ENCODE results near the gene TMEM44.
"Not testable (repeated sequence)": the region's sequence is repeated elsewhere in the genome, so short reads cannot be mapped to it uniquely, and the experiment has no call there.

The TMEM44 gene

DNA sequence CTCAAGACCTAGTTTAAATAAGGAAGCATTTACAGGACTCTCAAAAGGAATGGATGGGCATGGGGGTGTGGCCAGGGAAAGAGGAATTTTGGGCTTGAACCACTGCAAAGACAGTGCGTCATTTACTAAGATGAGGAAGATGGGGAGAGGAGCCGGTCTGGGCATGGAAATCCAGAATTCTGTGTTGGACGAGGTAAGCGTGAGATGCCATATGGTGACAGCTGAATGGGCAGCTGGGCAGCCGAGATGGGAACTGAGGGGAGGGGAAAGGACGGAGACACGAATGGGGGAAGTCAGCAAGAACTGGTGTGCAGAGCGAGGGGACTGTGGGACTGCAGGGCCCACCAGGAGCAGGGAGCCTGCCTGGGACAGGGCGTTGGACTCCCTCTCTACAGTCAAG is 24.2 kb downstream of the TMEM44 start:
- no peak for DNase-seq

DNA sequence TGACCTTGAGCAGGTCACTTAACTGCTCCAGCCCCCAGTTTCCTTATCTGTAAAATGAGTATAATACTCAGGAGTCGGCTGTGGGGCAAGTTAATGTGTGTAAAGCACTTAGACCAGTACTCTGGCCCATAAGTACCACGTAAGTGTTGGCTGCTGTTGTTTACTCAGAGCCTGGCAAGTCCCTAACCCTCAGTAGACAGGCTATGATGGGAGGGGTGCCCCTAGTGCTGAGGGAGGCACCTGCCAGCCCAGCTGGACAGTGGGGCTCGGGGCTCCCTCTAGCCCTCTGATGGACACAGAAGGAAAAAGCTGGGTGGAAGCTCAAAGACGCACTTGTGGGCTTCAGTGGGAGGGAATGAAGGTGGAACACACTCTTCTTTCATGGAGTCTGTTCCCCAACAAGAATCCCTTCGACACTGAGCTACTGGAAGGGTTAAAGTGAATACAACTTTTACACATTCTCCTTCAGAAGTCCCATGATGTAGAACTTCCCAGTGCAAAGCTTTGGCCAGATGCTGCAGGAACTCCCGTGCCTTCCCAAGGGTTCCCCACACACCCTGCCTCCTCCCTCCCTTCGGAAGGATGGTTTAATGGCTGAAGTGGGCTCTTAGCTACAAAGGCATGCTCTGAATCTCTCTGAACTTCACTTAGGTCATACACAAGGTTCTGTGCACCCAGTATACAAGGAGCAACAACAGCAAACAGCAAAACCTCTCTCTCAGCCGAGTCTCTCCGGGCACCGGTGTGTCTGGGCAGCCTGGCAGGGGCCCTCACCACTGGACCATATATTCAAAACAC is 25.4 kb downstream of the TMEM44 start:
- no peak for DNase-seq

DNA sequence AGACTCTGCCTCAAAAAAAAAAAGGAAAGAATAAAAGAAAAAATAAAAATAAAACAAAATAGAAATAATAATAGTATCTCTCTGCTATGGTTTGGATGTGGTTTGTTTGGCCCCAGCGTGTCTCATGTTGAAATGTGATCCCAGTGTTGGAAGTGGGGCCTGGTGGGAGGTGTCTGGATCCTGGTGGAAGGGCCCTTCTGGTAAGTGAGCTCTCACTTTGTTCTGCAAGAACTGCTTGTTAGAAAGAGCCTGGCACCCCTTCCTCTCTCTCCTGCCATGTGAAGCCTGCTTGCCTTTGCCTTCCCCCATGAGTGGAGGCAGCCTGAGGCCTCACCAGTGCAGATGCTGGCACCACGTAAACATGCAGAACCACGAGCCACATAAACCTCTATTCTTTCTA is 26.3 kb downstream of the TMEM44 start:
- DNase-seq = no peak

DNA sequence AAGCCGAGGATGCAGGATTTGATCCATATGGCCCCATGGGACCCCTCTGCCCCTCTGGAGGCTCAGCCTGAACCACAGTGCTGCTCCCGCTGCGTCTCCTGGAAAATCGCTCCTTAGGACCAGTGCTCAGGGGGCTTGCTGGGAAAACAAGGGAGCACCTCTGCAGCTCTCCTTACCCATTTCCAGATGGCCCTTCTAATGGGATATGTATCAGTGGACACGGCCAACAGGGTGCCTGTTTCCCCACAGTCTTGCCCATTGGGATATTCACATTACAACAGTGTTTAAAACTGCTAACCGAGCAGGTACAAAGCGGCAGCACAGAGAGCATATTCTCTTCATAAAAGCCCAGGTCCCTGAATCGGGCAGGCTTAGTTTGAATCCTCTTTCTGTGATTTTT is 27.1 kb downstream of the TMEM44 start:
- no peak for DNase-seq

- DNase-seq = not testable (repeated sequence)
Observed at GRCh38 chr3:194605314-194605713, 27.9 kb downstream of the TMEM44 start.

- no peak for DNase-seq
Observed at GRCh38 chr3:194604837-194605236, 28.4 kb downstream of the TMEM44 start.

GRCh38 chr3:194604126-194604525 is 29.1 kb downstream of the TMEM44 start:
- DNase-seq = no peak

- DNase-seq = no peak
Observed at GRCh38 chr3:194602669-194603171, 30.5 kb downstream of the TMEM44 start.

GRCh38 chr3:194598771-194599557 is 34.3 kb downstream of the TMEM44 start:
- no peak for DNase-seq

DNA sequence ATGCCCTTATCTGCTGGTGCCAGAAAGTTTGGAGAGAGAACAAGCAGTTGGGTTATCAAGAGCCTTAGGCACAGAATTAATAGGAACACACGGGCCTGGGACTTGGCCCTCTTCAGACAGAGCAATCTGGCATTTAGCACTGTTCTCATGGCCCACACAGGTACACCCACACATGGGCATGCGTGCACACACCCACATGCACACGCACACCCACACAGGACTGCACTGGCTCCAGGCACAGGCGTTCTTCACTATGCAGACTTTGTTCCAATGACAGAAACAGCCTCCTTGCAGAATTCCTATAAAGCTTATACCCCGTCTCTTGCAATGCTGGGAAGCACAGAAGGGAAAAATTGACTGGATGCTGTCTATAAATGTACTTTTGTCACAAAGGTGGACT is 36.3 kb downstream of the TMEM44 start:
- DNase-seq = no peak

DNA sequence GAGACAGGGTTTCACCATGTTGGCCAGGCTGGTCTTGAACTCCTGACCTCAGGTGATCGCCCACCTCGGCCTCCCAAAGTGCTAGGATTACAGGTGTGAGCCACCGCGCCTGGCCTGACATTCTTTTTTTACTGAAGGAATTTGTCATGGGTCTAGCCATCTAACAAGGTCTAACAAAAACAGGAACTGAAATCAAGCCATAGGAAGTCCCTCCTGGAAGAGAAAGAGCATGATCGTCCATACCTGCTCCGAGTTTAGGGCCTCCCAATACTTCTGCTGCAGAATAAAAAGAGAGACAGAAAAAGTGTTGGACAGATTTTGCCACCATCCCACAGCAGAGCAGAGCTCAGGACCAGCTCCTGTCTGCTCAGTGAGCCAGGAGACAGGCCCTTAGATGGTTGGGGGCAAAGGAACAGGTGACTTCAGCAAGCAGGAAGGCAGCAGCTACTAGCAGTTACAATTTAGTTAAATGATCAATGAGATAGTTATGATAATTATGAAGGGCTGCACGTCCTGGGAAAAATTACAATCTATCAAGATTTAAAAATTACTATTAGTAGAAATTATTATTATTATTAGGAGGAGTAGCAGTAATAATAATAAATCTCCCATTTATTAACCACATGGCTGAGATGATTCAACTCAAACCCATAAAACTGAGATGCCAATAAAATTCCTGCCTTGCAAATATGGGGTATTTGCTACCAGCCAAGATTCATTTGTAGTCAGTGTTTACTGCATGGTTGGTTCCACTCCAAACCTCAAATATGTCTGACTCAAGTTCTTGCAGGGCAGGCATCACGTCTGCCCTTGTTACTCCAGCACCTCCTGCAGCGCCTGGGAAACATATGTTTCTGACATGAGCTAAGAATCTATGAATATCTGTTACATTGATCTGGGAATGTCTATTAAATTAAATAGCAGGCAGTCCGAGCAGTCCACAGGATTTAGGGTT is 40.1 kb downstream of the TMEM44 start:
- DNase-seq = no peak

- DNase-seq = no peak
Observed at GRCh38 chr3:194588741-194589140, 44.5 kb downstream of the TMEM44 start.

- no peak for DNase-seq
Observed at GRCh38 chr3:194588236-194588635, 45.0 kb downstream of the TMEM44 start.

- no peak for DNase-seq
Observed at GRCh38 chr3:194587438-194587931, 45.7 kb downstream of the TMEM44 start.

- DNase-seq = no peak
Observed at GRCh38 chr3:194586836-194587235, 46.4 kb downstream of the TMEM44 start.

GRCh38 chr3:194585880-194586281 is 47.3 kb downstream of the TMEM44 start:
- DNase-seq = no peak

DNA sequence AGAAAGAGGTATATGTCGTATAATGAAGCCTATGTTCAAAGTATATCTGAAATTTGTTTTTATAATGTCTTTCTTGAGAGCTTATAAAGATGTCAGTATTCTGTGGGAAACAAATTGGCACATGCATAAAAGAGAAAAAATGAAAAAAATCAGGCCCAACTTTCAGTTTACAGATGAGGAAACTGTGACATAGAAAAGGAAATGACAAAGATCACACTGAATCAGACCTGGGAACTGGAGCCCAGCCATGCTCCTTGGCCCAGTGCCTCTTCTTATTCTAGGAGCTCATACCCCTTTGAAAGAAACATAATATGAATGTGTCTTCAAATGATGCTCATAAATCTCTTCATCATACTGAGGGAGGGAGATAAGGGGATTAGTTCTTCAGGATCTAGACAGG is 48.4 kb downstream of the TMEM44 start:
- no peak for DNase-seq

DNA sequence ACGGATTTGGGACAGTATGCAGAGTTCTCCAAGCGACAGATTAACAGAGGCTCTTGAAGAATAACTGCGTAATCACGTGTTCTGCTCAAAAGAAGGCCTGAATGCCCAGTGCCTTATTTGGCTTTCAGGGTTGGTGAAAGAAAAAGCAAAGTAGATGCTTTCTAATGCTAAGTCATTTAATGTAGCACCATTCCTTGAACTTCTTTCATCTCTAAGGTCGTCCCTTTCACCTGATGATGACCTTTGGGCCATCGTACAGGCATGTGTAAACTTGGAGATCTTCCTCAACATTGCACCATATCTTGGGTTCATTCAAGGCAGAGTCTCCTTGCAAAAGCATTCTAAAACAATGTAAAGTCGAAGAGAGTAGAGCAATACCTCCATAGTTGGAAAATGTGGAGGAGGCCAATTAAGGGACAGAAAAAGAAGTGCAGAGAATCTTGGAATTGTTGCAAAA is 48.9 kb downstream of the TMEM44 start:
- DNase-seq = no peak

DNA sequence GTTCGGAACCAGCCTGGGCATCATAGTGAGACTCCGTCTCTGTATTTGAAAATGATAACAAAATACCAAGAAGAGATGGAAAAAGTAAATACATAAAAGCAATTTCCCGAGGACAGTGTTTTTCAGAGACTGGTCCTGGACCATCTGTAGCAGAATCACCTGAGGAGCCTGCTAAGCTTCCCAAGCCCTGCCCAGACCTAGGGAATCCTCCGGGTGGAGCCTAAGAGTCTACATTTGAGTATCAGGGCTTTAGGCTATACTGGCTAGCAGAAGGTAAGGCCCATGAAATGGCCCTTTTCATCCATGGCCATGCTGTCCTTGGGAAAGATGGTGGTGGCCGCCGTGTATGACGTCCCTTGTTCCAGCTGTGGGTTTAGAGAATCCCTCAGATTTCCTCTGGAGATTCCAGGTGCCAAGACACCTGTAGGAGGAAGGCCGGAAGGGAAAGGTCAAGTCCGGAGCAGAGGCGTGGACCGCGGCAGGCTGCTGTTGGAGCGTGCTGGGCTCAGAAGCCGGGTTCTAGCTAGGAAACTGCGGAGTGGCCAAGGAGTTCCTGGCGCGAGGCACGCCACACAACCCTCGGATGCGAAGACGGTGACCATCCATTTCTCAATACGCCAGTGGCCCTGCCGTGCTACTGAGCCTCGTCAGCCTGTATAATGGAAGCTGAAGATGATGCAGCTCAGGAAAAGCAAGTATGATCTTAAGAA is 50.9 kb downstream of the TMEM44 start:
- DNase-seq = no peak

DNA sequence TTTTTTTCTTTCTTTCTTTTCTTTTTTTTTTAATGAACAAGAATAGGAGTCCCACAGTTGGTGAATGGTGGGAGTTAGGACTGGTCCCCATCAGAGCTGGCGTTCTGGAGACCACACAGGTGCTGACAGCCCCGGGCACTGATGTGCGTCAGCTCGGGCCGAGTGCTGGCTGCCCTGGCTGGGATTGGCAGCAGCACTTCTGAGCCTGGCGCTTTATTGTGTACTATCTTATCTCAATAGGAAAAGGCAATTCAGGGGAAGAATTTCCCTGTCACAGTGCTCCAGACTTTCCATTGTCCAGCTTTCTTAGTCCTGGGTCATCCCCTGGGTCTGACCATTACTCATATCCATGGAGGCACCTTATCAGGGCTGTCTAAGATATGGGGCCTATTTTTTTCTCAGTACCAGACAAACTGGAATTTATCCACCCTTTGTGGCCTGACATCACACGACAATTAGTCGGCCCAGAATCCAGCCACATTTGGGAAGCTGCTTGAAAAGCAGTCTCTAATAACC is 54.1 kb downstream of the TMEM44 start:
- no peak for DNase-seq

Measured in T-helper 9 cell (primary cell).